Type B pancreatic cell (in vitro differentiated cells): ENCODE data around the gene PTGES3L. TPM values are rescaled to one million over a fixed set of nuclear protein-coding genes. Genes with fewer than 3 reads are reported as not detected.
A peak's percentile ranks its signal among the peaks of the same experiment; 100 is the strongest.

Experiments
- DNase-seq: peaks from one replicate; pipeline ENCODE4 v3.0.0; 2021; ENCODE audit warnings: mixed read lengths; ENCODE audit not compliant: unreplicated experiment; ENCODE audit errors: extremely low spot score
- H3K27ac Mint-ChIP-seq: 2 replicates; pipeline ENCODE4 v1.8.0; 2021; ENCODE audit warnings: mild to moderate bottlenecking, mixed read lengths
- H3K27me3 Mint-ChIP-seq: 2 replicates; pipeline ENCODE4 v1.8.0; 2021; ENCODE audit warnings: mixed read lengths
- H3K36me3 Mint-ChIP-seq: 2 replicates; pipeline ENCODE4 v1.8.0; 2021; ENCODE audit warnings: mixed read lengths
- H3K4me1 Mint-ChIP-seq: one replicate; pipeline ENCODE4 v1.8.0; 2021; ENCODE audit warnings: mixed read lengths; ENCODE audit not compliant: unreplicated experiment
- H3K4me3 Mint-ChIP-seq: 2 replicates; pipeline ENCODE4 v1.8.0; 2021; ENCODE audit warnings: mild to moderate bottlenecking, mixed read lengths
- H3K9me3 Mint-ChIP-seq: 2 replicates; pipeline ENCODE4 v1.8.0; 2021; ENCODE audit warnings: mixed read lengths
- long read RNA-seq: library from polyadenylated mRNA; unstranded; transcript quantifications from one replicate; pipeline ENCODE4 v2.0.0, GENCODE V29; 2020
- total RNA-seq: library from RNA; stranded (reverse); gene quantifications from 2 replicates; pipeline ENCODE4 v1.2.1, GENCODE V29; 2021; ENCODE audit warnings: low replicate concordance
- TF ChIP-seq, protein P1 (sequence below): fragments of 200-600 bp; sonication (generic); conservative IDR thresholded peaks from 2 replicates; pipeline ENCODE4 v1.5.0; 2021; ENCODE audit warnings: antibody characterized with exemption, mild to moderate bottlenecking

The PTGES3L gene
- total RNA-seq = 1.0 and 1.5 TPM in 2 replicates
- long read RNA-seq = 0 reads

GRCh38 chr17:42979511-42980273 lies at the start of gene PTGES3L:
Gene PTGES3L, minus strand, starts transcription at chr17:42980080. Its CDS starts 27 bp downstream, at chr17:42980053.
- Mint-ChIP-seq H3K4me1 (peaks cover 13% of the 10 kb centered on the region), H3K36me3 (peaks cover 5% of the 10 kb centered on the region), H3K4me3 (peak within 1 kb of the TSS; percentile 99), H3K9me3 (no peaks in the 10 kb centered on the region), H3K27me3 (no peaks in the 10 kb centered on the region), H3K27ac (peak within 1 kb of the TSS; percentile 98)
- TF ChIP-seq, protein P1, sequence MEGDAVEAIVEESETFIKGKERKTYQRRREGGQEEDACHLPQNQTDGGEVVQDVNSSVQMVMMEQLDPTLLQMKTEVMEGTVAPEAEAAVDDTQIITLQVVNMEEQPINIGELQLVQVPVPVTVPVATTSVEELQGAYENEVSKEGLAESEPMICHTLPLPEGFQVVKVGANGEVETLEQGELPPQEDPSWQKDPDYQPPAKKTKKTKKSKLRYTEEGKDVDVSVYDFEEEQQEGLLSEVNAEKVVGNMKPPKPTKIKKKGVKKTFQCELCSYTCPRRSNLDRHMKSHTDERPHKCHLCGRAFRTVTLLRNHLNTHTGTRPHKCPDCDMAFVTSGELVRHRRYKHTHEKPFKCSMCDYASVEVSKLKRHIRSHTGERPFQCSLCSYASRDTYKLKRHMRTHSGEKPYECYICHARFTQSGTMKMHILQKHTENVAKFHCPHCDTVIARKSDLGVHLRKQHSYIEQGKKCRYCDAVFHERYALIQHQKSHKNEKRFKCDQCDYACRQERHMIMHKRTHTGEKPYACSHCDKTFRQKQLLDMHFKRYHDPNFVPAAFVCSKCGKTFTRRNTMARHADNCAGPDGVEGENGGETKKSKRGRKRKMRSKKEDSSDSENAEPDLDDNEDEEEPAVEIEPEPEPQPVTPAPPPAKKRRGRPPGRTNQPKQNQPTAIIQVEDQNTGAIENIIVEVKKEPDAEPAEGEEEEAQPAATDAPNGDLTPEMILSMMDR = no peak
- no peak for DNase-seq

GRCh38 chr17:43028221-43028861 lies 48.5 kb upstream of the PTGES3L start:
- Mint-ChIP-seq H3K36me3 (no peaks in the 10 kb centered on the region), H3K9me3 (no peaks in the 10 kb centered on the region), H3K4me1 (peaks cover 12% of the 10 kb centered on the region), H3K4me3 (peak overlapping the region; percentile 14), H3K27me3 (peaks cover 4% of the 10 kb centered on the region), H3K27ac (peak overlapping the region; percentile 32)
- DNase-seq = no peak
- TF ChIP-seq, protein P1 = no peak

DNA sequence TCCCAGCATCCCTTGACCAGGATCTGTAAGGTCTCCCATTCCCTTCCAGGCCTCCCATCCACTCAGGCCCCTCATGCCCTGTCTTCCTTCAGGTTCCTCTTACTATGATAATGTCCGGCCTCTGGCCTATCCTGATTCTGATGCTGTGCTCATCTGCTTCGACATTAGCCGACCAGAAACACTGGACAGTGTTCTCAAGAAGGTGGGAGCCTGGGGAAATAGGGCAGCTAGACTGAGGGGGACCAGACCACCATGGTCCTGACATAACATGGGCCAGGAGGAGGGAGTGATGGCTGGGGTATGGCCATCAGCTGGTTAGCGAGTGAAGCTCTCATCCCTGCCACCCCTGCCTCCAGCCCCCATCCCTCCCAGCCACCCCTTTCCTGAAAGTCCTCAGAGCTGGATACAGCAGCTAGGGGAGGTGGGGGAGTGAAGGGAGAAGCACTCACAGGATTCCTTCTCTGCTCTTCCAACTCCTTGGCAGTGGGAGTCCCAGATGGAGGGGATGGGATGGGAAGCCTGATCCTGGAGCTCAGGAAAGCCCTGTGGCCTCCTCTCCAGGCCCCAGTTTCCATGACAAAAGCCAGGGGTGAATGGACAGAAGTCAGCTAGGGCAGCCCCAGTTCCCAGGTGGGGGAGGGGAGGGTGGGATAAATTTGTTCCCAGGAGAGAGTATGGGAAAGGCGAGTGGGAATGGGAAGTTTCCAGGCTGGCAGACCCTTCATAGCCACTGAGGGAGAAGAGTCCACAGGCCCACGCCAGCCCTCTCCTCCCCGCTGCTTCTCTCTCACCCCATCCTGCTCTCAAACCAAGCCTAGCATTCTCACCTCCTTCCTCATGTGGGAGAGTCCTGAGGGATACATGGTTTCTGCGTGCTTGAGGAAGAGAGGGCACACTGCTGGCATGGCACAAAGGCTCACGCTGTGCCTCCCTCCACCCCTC lies 47.5 kb upstream of the PTGES3L start:
- no peaks in the 10 kb centered on the region for H3K36me3 Mint-ChIP-seq
- no peak for DNase-seq
- peak overlapping the region; percentile 32 for H3K27ac Mint-ChIP-seq
- H3K27me3 Mint-ChIP-seq = peaks cover 4% of the 10 kb centered on the region
- TF ChIP-seq, protein P1 = no peak
- H3K4me1 Mint-ChIP-seq = peaks cover 12% of the 10 kb centered on the region
- no peaks in the 10 kb centered on the region for H3K9me3 Mint-ChIP-seq
- H3K4me3 Mint-ChIP-seq = peak overlapping the region; percentile 44

GRCh38 chr17:43026595-43026994 lies 46.7 kb upstream of the PTGES3L start:
- Mint-ChIP-seq H3K36me3 (no peaks in the 10 kb centered on the region), H3K4me3 (peak overlapping the region; percentile 67), H3K27ac (no peak overlapping the region)

More at GRCh38 chr17:43026595-43026994, 46.7 kb upstream of the PTGES3L start:
- Mint-ChIP-seq H3K27me3 (peaks cover 4% of the 10 kb centered on the region), H3K9me3 (no peaks in the 10 kb centered on the region), H3K4me1 (peaks cover 12% of the 10 kb centered on the region)
- no peak for DNase-seq
- TF ChIP-seq, protein P1 = no peak
